Neutrophil (primary cell): Measurements from ENCODE around the gene SUSD1.

ENCODE experiments used
- H3K27ac ChIP-seq: fragments of 200-600 bp; sonication (generic); 2 replicates; pipeline ENCODE4 v1.5.1; 2016; ENCODE audit warnings: mild to moderate bottlenecking, moderate library complexity
- H3K27me3 ChIP-seq: fragments of 200-600 bp; sonication (generic); 2 replicates; pipeline ENCODE4 v1.6.0; 2016; ENCODE audit warnings: mild to moderate bottlenecking
- H3K36me3 ChIP-seq: fragments of 200-600 bp; sonication (generic); 2 replicates; pipeline ENCODE4 v1.5.1; 2017
- H3K4me1 ChIP-seq, 2 experiments: fragments of 200-600 bp in 1 of 2; sonication (generic) in 1 of 2; 1 replicate in 1 of 2; 2 replicates in 1 of 2; pipeline versions ENCODE4 v1.5.1 to v1.6.1; 2013 to 2016; ENCODE audit warnings: low read depth in 1 of 2, low read length in 1 of 2, mild to moderate bottlenecking in 1 of 2, moderate library complexity in 1 of 2; ENCODE audit not compliant: control insufficient read depth in 1 of 2, insufficient read depth in 1 of 2
- H3K4me3 ChIP-seq, 2 experiments: fragments of 200-600 bp in 1 of 2; sonication (generic) in 1 of 2; 1 replicate in 1 of 2; 2 replicates in 1 of 2; pipeline ENCODE4 v1.5.1; 2013 to 2016; ENCODE audit warnings: low read depth in 1 of 2, low read length in 1 of 2, mild to moderate bottlenecking in 1 of 2, moderate library complexity in 1 of 2
- H3K9me3 ChIP-seq: fragments of 200-600 bp; sonication (generic); 2 replicates; pipeline ENCODE4 v1.5.1; 2016
- TF ChIP-seq, protein P1 (sequence below): fragments of 200-600 bp; sonication (generic); IDR thresholded peaks from 2 replicates; pipeline ENCODE4 v1.5.1; 2016; ENCODE audit warnings: antibody characterized with exemption

The SUSD1 gene

DNA sequence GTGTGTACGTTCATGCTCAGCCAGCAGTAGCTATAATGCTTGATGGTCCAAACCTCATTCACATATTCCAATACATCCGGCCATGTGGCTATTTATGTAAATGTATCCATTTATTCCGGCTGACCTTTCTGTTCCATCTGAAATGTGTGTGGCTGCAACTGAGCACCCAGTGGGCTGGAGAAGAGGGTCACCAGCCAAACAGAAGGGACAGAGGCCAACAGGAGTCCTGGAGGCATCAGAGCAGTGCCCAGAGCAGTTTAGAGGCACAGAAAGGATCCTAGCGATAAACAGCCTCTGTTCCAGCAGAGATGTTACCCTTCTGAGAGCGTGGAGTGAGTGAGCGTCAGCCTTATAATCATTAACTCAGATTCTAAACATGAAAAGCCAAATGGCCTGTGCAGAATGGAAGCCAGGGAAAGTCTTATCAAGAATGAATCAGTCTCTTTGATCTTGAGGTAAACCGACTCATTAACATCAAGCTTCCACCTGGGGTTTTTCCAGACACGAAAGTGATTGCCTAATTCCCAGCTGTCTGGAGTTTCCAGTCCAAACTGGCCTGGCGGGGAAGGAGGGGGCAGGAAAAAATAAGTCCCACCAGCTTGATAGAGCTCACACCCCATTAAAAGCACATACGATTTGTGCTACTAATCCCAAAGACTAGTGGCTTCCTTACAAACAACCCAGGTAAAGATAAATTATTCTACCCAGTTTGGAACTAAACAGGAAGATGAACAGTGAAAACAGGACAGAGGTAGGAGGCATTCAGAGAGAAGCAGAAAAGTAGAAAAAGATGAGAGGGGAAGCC lies 55.7 kb downstream of the SUSD1 start:
- Histone ChIP-seq H3K4me3 (no peak overlapping the region), H3K27me3 (no peaks in the 10 kb centered on the region), H3K4me1 (no peaks in the 10 kb centered on the region)

GRCh38 chr9:112118009-112118408 lies 57.1 kb downstream of the SUSD1 start:
- H3K27me3 ChIP-seq: no peaks in the 10 kb centered on the region
- no peaks in the 10 kb centered on the region for H3K4me1 ChIP-seq
- no peak overlapping the region for H3K27ac ChIP-seq
- no peaks in the 10 kb centered on the region for H3K9me3 ChIP-seq
- TF ChIP-seq, protein P1, sequence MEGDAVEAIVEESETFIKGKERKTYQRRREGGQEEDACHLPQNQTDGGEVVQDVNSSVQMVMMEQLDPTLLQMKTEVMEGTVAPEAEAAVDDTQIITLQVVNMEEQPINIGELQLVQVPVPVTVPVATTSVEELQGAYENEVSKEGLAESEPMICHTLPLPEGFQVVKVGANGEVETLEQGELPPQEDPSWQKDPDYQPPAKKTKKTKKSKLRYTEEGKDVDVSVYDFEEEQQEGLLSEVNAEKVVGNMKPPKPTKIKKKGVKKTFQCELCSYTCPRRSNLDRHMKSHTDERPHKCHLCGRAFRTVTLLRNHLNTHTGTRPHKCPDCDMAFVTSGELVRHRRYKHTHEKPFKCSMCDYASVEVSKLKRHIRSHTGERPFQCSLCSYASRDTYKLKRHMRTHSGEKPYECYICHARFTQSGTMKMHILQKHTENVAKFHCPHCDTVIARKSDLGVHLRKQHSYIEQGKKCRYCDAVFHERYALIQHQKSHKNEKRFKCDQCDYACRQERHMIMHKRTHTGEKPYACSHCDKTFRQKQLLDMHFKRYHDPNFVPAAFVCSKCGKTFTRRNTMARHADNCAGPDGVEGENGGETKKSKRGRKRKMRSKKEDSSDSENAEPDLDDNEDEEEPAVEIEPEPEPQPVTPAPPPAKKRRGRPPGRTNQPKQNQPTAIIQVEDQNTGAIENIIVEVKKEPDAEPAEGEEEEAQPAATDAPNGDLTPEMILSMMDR: no peak
- no peak overlapping the region for H3K4me3 ChIP-seq
- H3K36me3 ChIP-seq: peaks cover 25% of the 10 kb centered on the region

More for the DNA sequence above, 55.7 kb downstream of the SUSD1 start:
- Histone ChIP-seq H3K9me3 (no peaks in the 10 kb centered on the region), H3K27ac (no peak overlapping the region), H3K36me3 (peaks cover 39% of the 10 kb centered on the region)
- TF ChIP-seq, protein P1: no peak

GRCh38 chr9:112115970-112116753 lies 58.9 kb downstream of the SUSD1 start:
- no peaks in the 10 kb centered on the region for H3K27me3 ChIP-seq
- TF ChIP-seq, protein P1: no peak
- H3K4me3 ChIP-seq: no peak overlapping the region
- H3K27ac ChIP-seq: no peak overlapping the region
- no peaks in the 10 kb centered on the region for H3K4me1 ChIP-seq
- H3K36me3 ChIP-seq: peaks cover 24% of the 10 kb centered on the region
- no peaks in the 10 kb centered on the region for H3K9me3 ChIP-seq

DNA sequence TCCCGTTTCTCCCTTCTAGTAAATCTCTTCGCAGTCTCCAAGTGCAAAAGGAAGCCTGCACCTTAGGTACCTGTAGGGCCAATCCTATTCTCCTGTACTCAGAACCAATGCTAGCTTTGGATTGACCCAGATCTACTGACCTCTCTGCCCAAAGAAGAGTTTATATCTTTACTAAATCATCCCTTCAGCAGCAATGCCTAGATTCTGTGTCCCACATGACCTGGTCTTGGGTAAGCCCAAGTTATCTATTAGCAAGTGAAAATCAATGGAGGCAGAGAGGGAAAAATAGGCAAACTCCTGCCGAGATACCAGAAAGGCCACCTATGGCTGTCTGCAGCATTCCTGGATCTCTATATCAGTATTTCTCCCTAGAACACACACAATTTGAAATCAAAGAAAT lies 60.0 kb downstream of the SUSD1 start:
- H3K4me3 ChIP-seq: no peak overlapping the region
- H3K27ac ChIP-seq: no peak overlapping the region
- no peaks in the 10 kb centered on the region for H3K27me3 ChIP-seq
- peaks cover 29% of the 10 kb centered on the region for H3K36me3 ChIP-seq
- TF ChIP-seq, protein P1: no peak
- H3K9me3 ChIP-seq: no peaks in the 10 kb centered on the region
- H3K4me1 ChIP-seq: no peaks in the 10 kb centered on the region

DNA sequence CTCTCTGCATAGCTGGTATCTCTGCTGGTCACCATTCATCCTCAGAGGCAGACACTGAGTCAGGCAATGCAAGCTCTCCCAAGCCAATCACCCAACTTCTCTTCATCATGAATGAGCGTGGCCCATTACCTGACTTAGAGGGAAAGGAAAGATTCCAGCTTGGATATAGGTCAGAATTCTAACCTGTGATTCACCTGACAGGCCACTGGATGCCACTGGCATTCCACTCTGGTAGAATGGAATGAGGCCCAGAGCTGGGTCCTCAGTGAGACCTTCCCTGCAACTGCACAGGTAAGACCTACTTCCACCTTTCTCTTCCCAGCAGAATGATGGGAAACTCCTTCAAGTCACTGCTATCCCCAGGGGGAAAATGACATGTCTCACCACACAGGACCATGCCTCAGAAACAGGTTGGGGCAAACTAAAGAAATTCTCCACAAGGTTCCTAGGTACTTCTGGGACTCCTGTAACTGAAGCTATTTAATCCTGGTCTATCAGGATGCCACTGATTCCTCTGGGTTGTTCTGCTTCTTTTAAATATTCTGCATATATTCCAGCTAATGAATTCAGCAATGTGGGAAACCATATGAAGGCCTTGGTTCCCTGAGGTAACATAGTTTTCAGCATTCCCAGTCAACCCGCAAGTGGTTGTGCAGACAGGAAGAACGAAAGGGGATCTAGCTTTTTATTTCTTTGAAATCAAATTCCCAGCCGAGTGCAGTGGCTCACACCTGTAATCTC lies 62.0 kb downstream of the SUSD1 start:
- Histone ChIP-seq H3K4me3 (no peak overlapping the region), H3K27ac (no peak overlapping the region), H3K27me3 (no peaks in the 10 kb centered on the region), H3K4me1 (no peaks in the 10 kb centered on the region), H3K9me3 (no peaks in the 10 kb centered on the region), H3K36me3 (peaks cover 30% of the 10 kb centered on the region)
- TF ChIP-seq, protein P1: no peak
